Small intestine (tissue), 7 donors: Measurements from ENCODE around the gene RHPN2. TPM values are rescaled to one million over a fixed set of nuclear protein-coding genes. Genes with fewer than 3 reads are reported as not detected.

Experiments
- DNase-seq, 2 donors: peaks; one replicate each; pipeline versions ENCODE4 v3.0.0 to v3.0.0-alpha.2; 2013
- FAIRE-seq: peaks from 2 replicates; lab custom pipeline; 2012; peaks lifted over from hg19 to GRCh38; lab: Jason Lieb, UNC
- H3K27ac ChIP-seq, 3 donors: one replicate each; pipeline ENCODE4 v1.5.1; 2013; ENCODE audit warnings: low read length in 2 of 3, mild to moderate bottlenecking in 2 of 3, control low read depth in 1 of 3, inconsistent platforms in 1 of 3, low read depth in 1 of 3, moderate library complexity in 1 of 3
- H3K27me3 ChIP-seq, 3 donors: one replicate each; pipeline ENCODE4 v1.6.1; 2013; ENCODE audit warnings: low read length in 3 of 3, inconsistent platforms in 1 of 3; ENCODE audit not compliant: control insufficient read depth in 3 of 3, insufficient read depth in 3 of 3
- H3K36me3 ChIP-seq, 3 donors: one replicate each; pipeline ENCODE4 v1.6.1; 2013; ENCODE audit warnings: low read length in 3 of 3, inconsistent platforms in 1 of 3, low read depth in 1 of 3, mild to moderate bottlenecking in 1 of 3, moderate library complexity in 1 of 3; ENCODE audit not compliant: control insufficient read depth in 3 of 3, insufficient read depth in 2 of 3
- H3K4me1 ChIP-seq, 3 donors: one replicate each; pipeline ENCODE4 v1.6.1; 2013; ENCODE audit warnings: low read length in 2 of 3, inconsistent platforms in 1 of 3, low read depth in 1 of 3, mild to moderate bottlenecking in 1 of 3, moderate library complexity in 1 of 3; ENCODE audit not compliant: control insufficient read depth in 3 of 3, insufficient read depth in 2 of 3
- H3K4me3 ChIP-seq, 3 donors: one replicate each; pipeline ENCODE4 v1.5.1; 2013; ENCODE audit warnings: low read length in 3 of 3, control low read depth in 1 of 3, inconsistent platforms in 1 of 3, low read depth in 1 of 3, mild to moderate bottlenecking in 1 of 3, moderate library complexity in 1 of 3
- H3K9me3 ChIP-seq, 2 donors: one replicate each; pipeline ENCODE4 v1.6.1; 2013; ENCODE audit warnings: low read depth in 1 of 2, low read length in 1 of 2; ENCODE audit not compliant: control insufficient read depth in 2 of 2, insufficient read depth in 1 of 2
- WGBS, 3 donors: extraction: QIAGEN DNeasy Blood & Tissue Kit; methylation state at CpG; one replicate each; pipeline ENCODE4 v1.1.7; 2013; 5-methylcytosine and 5-hydroxymethylcytosine counted together
- polyA plus RNA-seq, 4 donors: library from polyadenylated mRNA; stranded (reverse) in 3 of 4; unstranded in 1 of 4; fragments of 200-250 nt in 3 of 4; fragments of 120-200 nt in 1 of 4; gene quantifications; one replicate each; pipeline versions ENCODE4 v1.2.1 to v1.2.3, GENCODE V29; 2013
- donor health status: healthy with polysubstance abuse.
- donor health status: control.
- donor health status: control.
- donor health status: Bipolar disorder and iron deficiency.
- donor health status: healthy.

The RHPN2 gene
- polyA plus RNA-seq, 4 donors: 20.7 to 67.6 (median 33.7) TPM

GRCh38 chr19:32933571-32933970 is 131.1 kb downstream of the RHPN2 start:
- FAIRE-seq (no peak), DNase-seq (no peak)
- Histone ChIP-seq H3K9me3 (no peaks in the 10 kb centered on the region), H3K36me3 (peaks cover 0 to 59% (median 0%) of the 10 kb centered on the region in 3 donors), H3K4me3 (no peak overlapping the region), H3K27ac (no peak overlapping the region), H3K27me3 (no peaks in the 10 kb centered on the region), H3K4me1 (no peaks in the 10 kb centered on the region)
- 94 to 98% (median 96%) methylated on average over 3 of the region's 3 CpGs for WGBS, 3 donors

DNA sequence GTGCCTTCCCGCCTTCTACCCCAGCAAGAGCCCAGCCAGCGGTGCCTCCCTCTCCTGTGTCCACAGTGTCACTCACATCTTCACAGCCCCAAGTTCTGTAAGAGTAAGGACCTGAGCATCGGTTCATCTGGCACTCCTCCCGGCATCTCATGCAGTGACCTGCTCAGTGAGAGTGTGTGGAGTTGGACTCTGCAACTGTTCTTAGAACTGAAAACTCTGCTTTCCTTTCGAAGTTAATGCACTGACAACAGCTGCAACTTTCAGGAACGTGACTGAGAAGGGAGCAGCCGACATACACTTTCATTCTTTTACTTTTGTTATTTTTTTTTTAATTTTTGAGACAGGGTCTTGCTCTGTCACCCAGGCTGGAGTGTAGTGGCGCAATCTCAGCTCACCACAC is 134.1 kb downstream of the RHPN2 start:
- no peak for DNase-seq
- no peak for FAIRE-seq
- 96 to 99% (median 96%) methylated on average over 8 of the region's 8 CpGs for WGBS, 3 donors
- Histone ChIP-seq H3K4me3 (no peak overlapping the region), H3K27me3 (no peaks in the 10 kb centered on the region), H3K36me3 (peaks cover 0 to 42% (median 3%) of the 10 kb centered on the region in 3 donors), H3K9me3 (peaks cover 0 to 10% of the 10 kb centered on the region in 2 donors), H3K4me1 (no peaks in the 10 kb centered on the region), H3K27ac (no peak overlapping the region)

DNA sequence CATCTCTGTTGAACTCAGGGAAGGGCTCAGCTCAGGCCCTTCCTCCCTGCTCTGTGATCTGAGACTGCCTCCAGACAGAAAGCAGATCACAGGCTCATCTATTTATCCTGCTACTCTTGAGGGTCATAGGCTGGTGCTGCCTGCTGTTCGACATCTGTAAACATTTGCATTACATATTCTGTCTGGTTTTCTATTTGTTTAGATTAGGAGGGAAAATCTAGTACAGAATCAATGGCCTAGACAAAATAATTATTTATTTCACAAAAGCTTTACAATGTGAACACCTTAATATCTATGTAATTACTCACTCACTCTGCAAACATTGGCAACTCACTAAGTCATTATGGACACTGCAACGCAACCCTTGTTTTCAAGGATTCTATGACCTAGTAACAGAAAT is 135.9 kb downstream of the RHPN2 start:
- FAIRE-seq: no peak
- H3K4me3 ChIP-seq: no peak overlapping the region
- H3K27ac ChIP-seq: no peak overlapping the region
- H3K9me3 ChIP-seq: peaks cover 0 to 10% of the 10 kb centered on the region in 2 donors
- H3K27me3 ChIP-seq: no peaks in the 10 kb centered on the region
- DNase-seq: no peak
- peaks cover 0 to 41% (median 3%) of the 10 kb centered on the region in 3 donors for H3K36me3 ChIP-seq
- 78 to 93% (median 92%) methylated on average over 2 of the region's 2 CpGs for WGBS, 3 donors
- no peaks in the 10 kb centered on the region for H3K4me1 ChIP-seq

Other genes with a start within 250 kb of the RHPN2 start
- 100 to 1,000 TPM in 1 of 4 donors, 10 to 100 TPM in 3; 20.8 to 176 (median 50.9) TPM for gene SLC7A9, start 195.1 kb downstream of the RHPN2 start, polyA plus RNA-seq
- 10 to 100 TPM in 1 of 4 donors, 1 to 10 TPM in 3; 3.5 to 12.4 (median 6.3) TPM for gene CEP89, start 92.9 kb downstream of the RHPN2 start, polyA plus RNA-seq
- 1 to 10 TPM in 2 of 4 donors, under 1 TPM in 2; 0.67 to 3.5 (median 1.9) TPM for gene FAAP24, start 92.6 kb downstream of the RHPN2 start, polyA plus RNA-seq
- gene GPATCH1, start 16.3 kb upstream of the RHPN2 start, polyA plus RNA-seq: 10 to 100 TPM in 1 of 4 donors, 1 to 10 TPM in 3; 4.6 to 12.5 (median 9.1) TPM
- gene WDR88, start 67.2 kb upstream of the RHPN2 start, polyA plus RNA-seq: under 1 TPM in 1 of 4 donors, not detected in 3; 0.56 TPM
- 10 to 100 TPM in 2 of 4 donors, 1 to 10 TPM in 2; 2.0 to 34.0 (median 9.6) TPM for gene LRP3, start 129.4 kb upstream of the RHPN2 start, polyA plus RNA-seq
- gene SLC7A10, start 161.0 kb upstream of the RHPN2 start, polyA plus RNA-seq: 10 to 100 TPM in 1 of 4 donors, 1 to 10 TPM in 1, not detected in 2; 1.4 to 16.0 TPM
- 100 to 1,000 TPM in 1 of 4 donors, 10 to 100 TPM in 3; 31.0 to 203 (median 58.2) TPM for gene CEBPA, start 237.6 kb upstream of the RHPN2 start, polyA plus RNA-seq